Right lobe of liver (tissue), 4 donors: ENCODE data around the gene G6PD.

Experiments used
- CTCF ChIP-seq, 4 donors: fragments of 200-600 bp in 3 of 4; fragments of 450-650 bp in 1 of 4; IDR thresholded peaks; one replicate each; pipeline versions ENCODE4 v1.5.1 to v1.8.0; 2016 to 2022; ENCODE audit warnings: antibody characterized with exemption in 4 of 4, mild to moderate bottlenecking in 2 of 4
- POLR2A ChIP-seq: fragments of 450-650 bp; IDR thresholded peaks from one replicate; pipeline ENCODE4 v1.6.1; 2017; ENCODE audit warnings: antibody characterized with exemption, mild to moderate bottlenecking
- donor health status: DM: no; HTN: no; CAD: no.
- donor health status: DM: no; HTN: no; CAD: no.
- donor health status: DM: no; HTN: yes; CAD: no.

- no peak for TF ChIP-seq CTCF (IDR thresholded peaks at IDR 0.05)
- TF ChIP-seq POLR2A, result no peak
Observed at GRCh38 chrX:154490021-154490413, 56.6 kb downstream of the G6PD start.
